OCI-LY3 (cell line): ENCODE measurements around the gene RNF145.
A peak's percentile ranks its signal among the peaks of the same experiment; 100 is the strongest.
"Not testable (repeated sequence)": the region's sequence is repeated elsewhere in the genome, so short reads cannot be mapped to it uniquely, and the experiment has no call there.

ENCODE experiments used
- H2AFZ ChIP-seq: fragments of 200-600, 300-600 bp; shearing (Covaris generic); 2 replicates; pipeline ENCODE4 v1.6.0; 2014; ENCODE audit warnings: antibody characterized with exemption, low read depth, low read length
- H3K27ac ChIP-seq: fragments of 200-600, 300-600 bp; sonication (generic); 2 replicates; pipeline ENCODE4 v1.5.1; 2014; ENCODE audit warnings: mild to moderate bottlenecking, low read length, moderate library complexity, mixed read lengths
- H3K27me3 ChIP-seq: fragments of 200-600, 300-600 bp; sonication (generic); 2 replicates; pipeline ENCODE4 v1.6.1; 2014; ENCODE audit warnings: low read depth, low read length, mixed read lengths
- H3K36me3 ChIP-seq: fragments of 200-600, 300-600 bp; sonication (generic); replicated peaks from 2 replicates; pipeline ENCODE3; 2014; ENCODE audit warnings: low read depth, low read length, mixed read lengths
- H3K4me1 ChIP-seq: fragments of 300-600, 200-600 bp; sonication (generic); 2 replicates; pipeline ENCODE4 v1.6.1; 2014; ENCODE audit warnings: low read length, mixed read lengths
- H3K4me2 ChIP-seq: fragments of 200-600, 300-600 bp; sonication (generic); 2 replicates; pipeline ENCODE4 v1.6.1; 2014; ENCODE audit warnings: low read length, mixed read lengths
- H3K4me3 ChIP-seq: fragments of 300-600, 200-600 bp; sonication (generic); 2 replicates; pipeline ENCODE4 v1.5.1; 2014; ENCODE audit warnings: antibody characterized with exemption, mild to moderate bottlenecking, low read length, moderate library complexity
- H3K79me2 ChIP-seq: fragments of 300-600, 200-600 bp; shearing (Covaris generic); 2 replicates; pipeline ENCODE4 v1.6.1; 2014; ENCODE audit warnings: mild to moderate bottlenecking, low read length, mixed read lengths
- H3K9ac ChIP-seq: fragments of 300-600, 200-600 bp; shearing (Covaris generic); 2 replicates; pipeline ENCODE4 v1.6.0; 2014; ENCODE audit warnings: mild to moderate bottlenecking, low read length, moderate library complexity
- H3K9me3 ChIP-seq: fragments of 200-600, 300-600 bp; shearing (Covaris generic); 2 replicates; pipeline ENCODE4 v1.6.1; 2014; ENCODE audit warnings: low read length, mixed read lengths; ENCODE audit not compliant: insufficient read depth
- H4K20me1 ChIP-seq: fragments of 200-600, 300-600 bp; sonication (generic); 2 replicates; pipeline ENCODE4 v1.6.1; 2016; ENCODE audit warnings: low read length, mixed read lengths; ENCODE audit not compliant: insufficient read depth
- EZH2phosphoT487 ChIP-seq: fragments of 200-600 bp; shearing (Covaris generic); IDR thresholded peaks from 2 replicates; pipeline ENCODE4 v1.6.1; 2018; ENCODE audit warnings: antibody characterized with exemption, mixed run types, low read depth
- TF ChIP-seq, protein P1 (sequence below): fragments of 200-600, 300-600 bp; sonication (generic); IDR thresholded peaks from 2 replicates; pipeline ENCODE4 v1.5.1; 2014; ENCODE audit warnings: antibody characterized with exemption, low read length, low read depth

RNF145 gene

GRCh38 chr5:159123189-159123588, 86.2 kb downstream of the RNF145 start:
- H2AFZ ChIP-seq = no peak overlapping the region
- no peaks in the 10 kb centered on the region for H3K79me2 ChIP-seq
- H3K36me3 ChIP-seq = no peaks in the 10 kb centered on the region
- H3K9ac ChIP-seq = no peak overlapping the region
- no peak overlapping the region for H3K27ac ChIP-seq
- H4K20me1 ChIP-seq = no peaks in the 10 kb centered on the region
- 0 out of 2 replicates have a peak, but pooled peaks cover 6% of the 10 kb centered on the region for H3K4me1 ChIP-seq
- peaks cover 8% of the 10 kb centered on the region; the same call in 1 of the 2 replicates for H3K9me3 ChIP-seq
- no peak overlapping the region for H3K4me3 ChIP-seq
- H3K27me3 ChIP-seq = no peaks in the 10 kb centered on the region
- TF ChIP-seq, protein P1, sequence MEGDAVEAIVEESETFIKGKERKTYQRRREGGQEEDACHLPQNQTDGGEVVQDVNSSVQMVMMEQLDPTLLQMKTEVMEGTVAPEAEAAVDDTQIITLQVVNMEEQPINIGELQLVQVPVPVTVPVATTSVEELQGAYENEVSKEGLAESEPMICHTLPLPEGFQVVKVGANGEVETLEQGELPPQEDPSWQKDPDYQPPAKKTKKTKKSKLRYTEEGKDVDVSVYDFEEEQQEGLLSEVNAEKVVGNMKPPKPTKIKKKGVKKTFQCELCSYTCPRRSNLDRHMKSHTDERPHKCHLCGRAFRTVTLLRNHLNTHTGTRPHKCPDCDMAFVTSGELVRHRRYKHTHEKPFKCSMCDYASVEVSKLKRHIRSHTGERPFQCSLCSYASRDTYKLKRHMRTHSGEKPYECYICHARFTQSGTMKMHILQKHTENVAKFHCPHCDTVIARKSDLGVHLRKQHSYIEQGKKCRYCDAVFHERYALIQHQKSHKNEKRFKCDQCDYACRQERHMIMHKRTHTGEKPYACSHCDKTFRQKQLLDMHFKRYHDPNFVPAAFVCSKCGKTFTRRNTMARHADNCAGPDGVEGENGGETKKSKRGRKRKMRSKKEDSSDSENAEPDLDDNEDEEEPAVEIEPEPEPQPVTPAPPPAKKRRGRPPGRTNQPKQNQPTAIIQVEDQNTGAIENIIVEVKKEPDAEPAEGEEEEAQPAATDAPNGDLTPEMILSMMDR = no peak
- TF ChIP-seq EZH2phosphoT487 = no peak
- no peak overlapping the region for H3K4me2 ChIP-seq

DNA sequence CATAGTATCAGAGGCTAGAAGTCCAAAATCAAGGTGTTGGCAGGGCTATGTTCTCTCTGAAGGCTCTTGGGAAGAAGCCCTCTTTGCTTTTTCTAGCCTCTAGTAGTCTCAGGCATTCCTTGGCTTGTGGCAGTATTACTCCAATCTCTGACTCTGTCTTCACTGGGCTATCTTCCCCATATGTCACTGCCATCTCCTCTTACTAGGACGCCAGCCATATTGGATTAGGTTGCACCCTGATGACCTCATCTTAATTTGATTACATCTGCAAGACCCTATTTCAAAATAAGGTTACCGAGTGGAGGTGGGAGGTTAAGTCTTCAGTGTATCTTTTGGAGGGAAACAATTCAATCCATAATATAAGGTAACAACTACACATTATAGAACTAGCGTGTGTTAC, 88.3 kb downstream of the RNF145 start:
- H3K4me3 ChIP-seq = no peak overlapping the region
- no peak overlapping the region for H2AFZ ChIP-seq
- no peaks in the 10 kb centered on the region for H4K20me1 ChIP-seq
- TF ChIP-seq, protein P1 = no peak
- no peak for TF ChIP-seq EZH2phosphoT487
- no peaks in the 10 kb centered on the region for H3K27me3 ChIP-seq
- H3K27ac ChIP-seq = no peak overlapping the region
- peak overlapping the region; percentile 47; the same call in 1 of the 2 replicates for H3K4me2 ChIP-seq
- no peak overlapping the region for H3K9ac ChIP-seq
- no peaks in the 10 kb centered on the region for H3K36me3 ChIP-seq
- H3K9me3 ChIP-seq = peaks cover 8% of the 10 kb centered on the region; the same call in 1 of the 2 replicates
- H3K79me2 ChIP-seq = no peaks in the 10 kb centered on the region
- H3K4me1 ChIP-seq = 0 out of 2 replicates have a peak, but pooled peaks cover 6% of the 10 kb centered on the region

DNA sequence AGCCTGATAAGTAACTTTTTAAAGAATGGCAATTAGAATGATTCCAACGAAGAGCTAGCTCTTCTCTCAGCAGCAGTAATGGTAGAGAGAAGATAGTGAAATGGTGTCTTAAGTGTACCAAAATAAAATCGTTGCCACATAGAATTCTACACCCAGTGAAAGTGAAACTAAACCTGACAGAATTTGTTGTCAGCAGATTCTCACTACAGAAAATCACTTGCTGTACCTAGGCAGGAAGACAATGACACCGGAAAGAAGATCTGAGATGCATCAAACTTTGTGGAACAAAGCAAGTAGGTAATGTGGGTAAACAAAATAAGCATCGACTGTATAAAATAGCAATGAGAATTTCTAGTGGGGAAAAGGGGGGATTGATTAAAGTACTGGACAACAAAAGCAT, 88.9 kb downstream of the RNF145 start:
- H3K9me3 ChIP-seq = peaks cover 6% of the 10 kb centered on the region; the same call in 1 of the 2 replicates
- TF ChIP-seq, protein P1 = no peak
- TF ChIP-seq EZH2phosphoT487 = no peak
- H3K79me2 ChIP-seq = no peaks in the 10 kb centered on the region
- no peaks in the 10 kb centered on the region for H3K36me3 ChIP-seq
- H4K20me1 ChIP-seq = no peaks in the 10 kb centered on the region
- H3K27ac ChIP-seq = no peak overlapping the region
- H3K27me3 ChIP-seq = no peaks in the 10 kb centered on the region
- H3K9ac ChIP-seq = no peak overlapping the region
- H3K4me3 ChIP-seq = peak overlapping the region; percentile 14; the same call in 1 of the 2 replicates
- H2AFZ ChIP-seq = no peak overlapping the region
- H3K4me1 ChIP-seq = 0 out of 2 replicates have a peak, but pooled peaks cover 6% of the 10 kb centered on the region
- peak overlapping the region; percentile 47 for H3K4me2 ChIP-seq

GRCh38 chr5:159119842-159120241, 89.5 kb downstream of the RNF145 start:
- not testable (repeated sequence) for H2AFZ ChIP-seq, H3K4me3 ChIP-seq, H3K79me2 ChIP-seq, H3K36me3 ChIP-seq, H3K27me3 ChIP-seq, H4K20me1 ChIP-seq, H3K4me2 ChIP-seq, H3K4me1 ChIP-seq, H3K27ac ChIP-seq, H3K9me3 ChIP-seq, H3K9ac ChIP-seq

DNA sequence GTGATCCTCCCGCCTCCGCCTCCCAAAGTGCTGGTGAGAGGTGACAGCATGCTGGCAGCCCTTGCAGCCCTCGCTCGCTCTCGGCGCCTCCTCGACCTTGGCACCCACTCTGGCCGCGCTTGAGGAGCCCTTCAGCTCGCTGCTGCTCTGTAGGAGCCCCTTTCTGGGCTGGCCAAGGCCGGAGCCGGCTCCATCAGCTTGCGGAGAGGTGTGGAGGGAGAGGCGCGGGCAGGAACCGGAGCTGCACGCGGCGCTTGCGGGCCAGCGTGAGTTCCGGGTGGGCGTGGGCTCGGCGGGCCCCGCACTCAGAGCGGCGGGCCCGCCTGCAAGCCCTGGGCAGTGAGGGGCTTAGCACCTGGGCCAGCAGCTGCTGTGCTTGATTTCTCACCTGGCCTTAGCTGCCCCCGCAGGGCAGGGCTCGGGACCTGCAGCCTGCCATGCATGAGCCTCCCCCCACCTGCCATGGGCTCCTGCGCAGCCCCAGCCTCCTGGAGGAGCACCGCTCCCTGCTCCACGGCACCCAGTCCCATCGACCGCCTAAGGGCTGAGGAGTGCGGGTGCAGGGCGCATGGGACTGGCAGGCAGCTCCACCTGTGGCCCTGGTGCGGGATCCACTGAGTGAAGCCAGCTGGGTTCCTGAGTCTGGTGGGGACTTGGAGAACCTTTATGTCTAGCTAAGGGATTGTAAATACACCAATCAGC, 90.2 kb downstream of the RNF145 start:
- not testable (repeated sequence) for H3K9me3 ChIP-seq, H3K4me2 ChIP-seq, H3K9ac ChIP-seq, H4K20me1 ChIP-seq, H3K79me2 ChIP-seq, H3K4me3 ChIP-seq, H3K27ac ChIP-seq, H3K27me3 ChIP-seq, H3K36me3 ChIP-seq, H3K4me1 ChIP-seq, H2AFZ ChIP-seq
